ENCODE data around the gene PREB. TPM values are rescaled to one million over a fixed set of nuclear protein-coding genes. Genes with fewer than 3 reads are reported as not detected.

Gene PREB
- total and polyA plus RNA-seq, 2 experiments from 2014 or later: 69.2 to 90.3 TPM

GRCh38 chr2:27096748-27097297, 37.6 kb downstream of the PREB start:
- no peak for TF ChIP-seq EZH2 (IDR thresholded peaks at IDR 0.05; ENCODE audit: borderline replicate concordance)
- TF ChIP-seq CTCF (IDR thresholded peaks at IDR 0.05; ENCODE audit: poor library complexity): no peak
- no peak for TF ChIP-seq EZH2phosphoT487 (IDR thresholded peaks at IDR 0.05; ENCODE audit: low read depth, severe bottlenecking, unreplicated experiment)
- Histone ChIP-seq H3K79me2 (no peaks in the 10 kb centered on the region), H3K27ac (no peak overlapping the region), H3K27me3 (no peaks in the 10 kb centered on the region), H3K4me1 (ENCODE audit: insufficient read depth) (peaks cover 24% of the 10 kb centered on the region), H3K9me2 (replicated peaks; ENCODE audit: insufficient read depth) (no peaks in the 10 kb centered on the region), H4K20me1 (ENCODE audit: insufficient read depth, poor library complexity, severe bottlenecking) (no peaks in the 10 kb centered on the region), H3K9me3 (ENCODE audit: low read depth) (no peaks in the 10 kb centered on the region), H3K4me2 (no peak overlapping the region), H3K36me3 (replicated peaks; ENCODE audit: insufficient read depth, low read depth) (no peaks in the 10 kb centered on the region), H2AFZ (no peak overlapping the region), H3K4me3 (no peak overlapping the region)
- WGBS (ENCODE audit: low lambda C conversion rate, missing lambda C conversion rate): 82% methylated on average over 3 of the region's 3 CpGs
- no peak for DNase-seq (ENCODE audit: low spot score)

GRCh38 chr2:27095745-27096651, 38.4 kb downstream of the PREB start:
- no peak for TF ChIP-seq EZH2 (IDR thresholded peaks at IDR 0.05; ENCODE audit: borderline replicate concordance)
- no peak for TF ChIP-seq CTCF (IDR thresholded peaks at IDR 0.05; ENCODE audit: poor library complexity)
- TF ChIP-seq EZH2phosphoT487 (IDR thresholded peaks at IDR 0.05; ENCODE audit: low read depth, severe bottlenecking, unreplicated experiment): no peak
- Histone ChIP-seq H3K9me3 (ENCODE audit: low read depth) (no peaks in the 10 kb centered on the region), H3K36me3 (replicated peaks; ENCODE audit: insufficient read depth, low read depth) (no peaks in the 10 kb centered on the region), H3K27ac (no peak overlapping the region), H3K79me2 (no peaks in the 10 kb centered on the region), H3K4me3 (no peak overlapping the region), H4K20me1 (ENCODE audit: insufficient read depth, poor library complexity, severe bottlenecking) (no peaks in the 10 kb centered on the region), H3K27me3 (no peaks in the 10 kb centered on the region), H3K9me2 (replicated peaks; ENCODE audit: insufficient read depth) (no peaks in the 10 kb centered on the region), H3K4me2 (peak overlapping the region; percentile 82), H3K4me1 (ENCODE audit: insufficient read depth) (peaks cover 24% of the 10 kb centered on the region), H2AFZ (peak overlapping the region; percentile 56)
- peak; percentile 76 for DNase-seq (ENCODE audit: low spot score)
- WGBS (ENCODE audit: low lambda C conversion rate, missing lambda C conversion rate): 33% methylated on average over 16 of the region's 18 CpGs

GRCh38 chr2:27095427-27095744, 39.0 kb downstream of the PREB start:
- WGBS (ENCODE audit: low lambda C conversion rate, missing lambda C conversion rate): 93% methylated on average over 2 of the region's 2 CpGs
- H2AFZ ChIP-seq: no peak overlapping the region
- no peak overlapping the region for H3K4me3 ChIP-seq
- no peaks in the 10 kb centered on the region for H3K79me2 ChIP-seq
- no peak overlapping the region for H3K4me2 ChIP-seq
- no peak for DNase-seq (ENCODE audit: low spot score)
- H3K27me3 ChIP-seq: no peaks in the 10 kb centered on the region
- H3K36me3 ChIP-seq (replicated peaks; ENCODE audit: insufficient read depth, low read depth): no peaks in the 10 kb centered on the region
- no peak overlapping the region for H3K27ac ChIP-seq
- no peaks in the 10 kb centered on the region for H4K20me1 ChIP-seq (ENCODE audit: insufficient read depth, poor library complexity, severe bottlenecking)
- TF ChIP-seq EZH2phosphoT487 (IDR thresholded peaks at IDR 0.05; ENCODE audit: low read depth, severe bottlenecking, unreplicated experiment) (no peak), EZH2 (IDR thresholded peaks at IDR 0.05; ENCODE audit: borderline replicate concordance) (no peak), CTCF (IDR thresholded peaks at IDR 0.05; ENCODE audit: poor library complexity) (no peak)
- H3K4me1 ChIP-seq (ENCODE audit: insufficient read depth): peaks cover 24% of the 10 kb centered on the region
- H3K9me2 ChIP-seq (replicated peaks; ENCODE audit: insufficient read depth): no peaks in the 10 kb centered on the region
- H3K9me3 ChIP-seq (ENCODE audit: low read depth): no peaks in the 10 kb centered on the region

All from hepatocyte (in vitro differentiated cells).